SK-N-SH (cell line): ENCODE measurements around the gene HERC5. TPM values are rescaled to one million over a fixed set of nuclear protein-coding genes. Genes with fewer than 3 reads are reported as not detected.
A peak's percentile ranks its signal among the peaks of the same experiment; 100 is the strongest.

Experiments
- CHD2 ChIP-seq: fragments of 150-350 bp; IDR thresholded peaks from 2 replicates; pipeline ENCODE4 v1.6.1; 2018; ENCODE audit warnings: low read length; ENCODE audit not compliant: partially characterized antibody
- FOSL2 ChIP-seq: IDR thresholded peaks from 2 replicates; pipeline ENCODE4 v1.4.0; 2012; ENCODE audit warnings: low read depth, mild to moderate bottlenecking, moderate library complexity, borderline replicate concordance
- FOXJ3 ChIP-seq: sonication (generic); formaldehyde crosslinking; IDR thresholded peaks from 2 replicates; pipeline ENCODE4 v1.5.1; 2020; ENCODE audit warnings: mild to moderate bottlenecking, missing genetic modification reagents
- FOXM1 ChIP-seq: IDR thresholded peaks from 2 replicates; pipeline ENCODE4 v1.4.0; 2012; ENCODE audit warnings: low read depth, mild to moderate bottlenecking
- GABPA ChIP-seq: IDR thresholded peaks from 2 replicates; pipeline ENCODE4 v1.4.0; 2012; ENCODE audit warnings: low read depth, mild to moderate bottlenecking
- JUND ChIP-seq: IDR thresholded peaks from 2 replicates; pipeline ENCODE4 v1.4.0; 2012
- MEF2A ChIP-seq: IDR thresholded peaks from 2 replicates; pipeline ENCODE4 v1.4.0; 2012; ENCODE audit warnings: low read depth, borderline replicate concordance
- MXI1 ChIP-seq: IDR thresholded peaks from 2 replicates; pipeline ENCODE4 v1.6.1; 2012; ENCODE audit warnings: mild to moderate bottlenecking, low read depth, low read length, improper control_type of control experiment
- NRF1 ChIP-seq: IDR thresholded peaks from 2 replicates; pipeline ENCODE4 v1.6.1; 2012; ENCODE audit warnings: low read depth, mild to moderate bottlenecking, low read length
- RAD21 ChIP-seq: IDR thresholded peaks from 2 replicates; pipeline ENCODE4 v1.6.1; 2012; ENCODE audit warnings: mild to moderate bottlenecking, low read length
- RXRA ChIP-seq: IDR thresholded peaks from 2 replicates; pipeline ENCODE4 v1.4.0; 2012; ENCODE audit warnings: low read depth, mild to moderate bottlenecking, borderline replicate concordance
- SIN3A ChIP-seq: IDR thresholded peaks from 2 replicates; pipeline ENCODE4 v1.6.1; 2012; ENCODE audit warnings: low read depth, mild to moderate bottlenecking, low read length, moderate library complexity, borderline replicate concordance
- TEAD4 ChIP-seq: IDR thresholded peaks from 2 replicates; pipeline ENCODE4 v1.4.0; 2012; ENCODE audit warnings: mild to moderate bottlenecking, borderline replicate concordance; ENCODE audit not compliant: insufficient read depth
- polyA plus RNA-seq, 3 experiments: library from polyadenylated mRNA; depleted of rRNA; stranded (reverse); fragments of >200 nt; gene quantifications; 2 replicates each; pipeline ENCODE4 v1.2.3, GENCODE V29; 2012
- TF ChIP-seq, protein P1 (sequence below): IDR thresholded peaks from 2 replicates; pipeline ENCODE4 v1.4.0; 2012; ENCODE audit warnings: low read depth, borderline replicate concordance
- TF ChIP-seq, protein P2 (sequence below): fragments of 200-600 bp; sonication (generic); IDR thresholded peaks from 2 replicates; pipeline ENCODE4 v1.6.1; 2017; ENCODE audit warnings: antibody characterized with exemption, mild to moderate bottlenecking, moderate library complexity
- TF ChIP-seq, protein P3 (sequence below): IDR thresholded peaks from 2 replicates; pipeline ENCODE4 v1.4.0; 2012; ENCODE audit warnings: low read depth, borderline replicate concordance
- TF ChIP-seq, protein P4 (sequence below): IDR thresholded peaks from 2 replicates; pipeline ENCODE4; 2012
- TF ChIP-seq, protein P5 (sequence below): IDR thresholded peaks from 2 replicates; pipeline ENCODE4 v1.4.0; 2012; ENCODE audit warnings: low read depth
- TF ChIP-seq, protein P6 (sequence below): fragments of 150-350 bp; IDR thresholded peaks from 2 replicates; pipeline ENCODE4 v1.6.1; 2016; ENCODE audit warnings: mild to moderate bottlenecking, low read depth, low read length
- TF ChIP-seq, protein P7 (sequence below): fragments of 150-350 bp; IDR thresholded peaks from 2 replicates; pipeline ENCODE4 v1.6.1; 2017; ENCODE audit warnings: antibody characterized with exemption, low read length, low read depth, borderline replicate concordance

The HERC5 gene
- polyA plus RNA-seq, 1 of the 3 experiments (the other 2 are of a cell fraction) = 0.15 TPM

DNA sequence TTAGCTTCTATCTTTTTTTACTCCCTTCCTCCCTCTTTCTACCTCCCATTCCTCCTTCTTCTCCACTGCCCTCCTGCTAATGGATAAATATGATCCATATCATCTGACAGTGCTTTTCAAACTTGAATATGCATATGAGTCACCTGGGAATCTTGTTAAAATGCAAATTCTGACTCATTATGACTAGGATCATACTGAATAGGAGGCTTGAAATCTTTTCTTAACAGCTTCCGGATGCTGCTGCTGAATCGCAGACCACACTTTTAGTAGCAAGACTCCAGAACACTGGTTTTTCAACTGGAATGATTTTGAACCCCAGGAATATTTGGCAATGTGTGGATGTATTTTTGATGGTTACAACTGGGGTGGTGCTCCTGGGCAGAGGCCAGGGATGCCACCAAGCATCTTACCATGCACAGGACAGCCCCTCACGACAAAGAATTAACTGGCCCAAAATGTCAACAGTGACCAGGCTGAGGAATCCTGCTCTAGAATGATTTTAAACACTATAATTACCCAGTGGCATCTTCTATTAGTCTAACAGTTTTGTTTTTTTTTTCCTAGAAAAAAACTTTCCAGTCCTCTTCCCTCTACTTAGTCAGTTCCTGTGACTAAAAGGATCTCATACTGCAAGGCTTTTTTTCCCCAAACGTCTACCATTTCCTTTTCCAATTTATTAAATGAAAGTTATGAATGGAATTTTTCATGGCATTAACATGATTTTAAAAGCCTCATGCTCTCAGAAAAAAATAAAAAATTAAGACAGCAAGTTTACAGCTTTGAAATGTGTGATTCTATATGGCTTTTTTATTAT is 77.2 kb downstream of the HERC5 start (continued):
- TF ChIP-seq, protein P1, sequence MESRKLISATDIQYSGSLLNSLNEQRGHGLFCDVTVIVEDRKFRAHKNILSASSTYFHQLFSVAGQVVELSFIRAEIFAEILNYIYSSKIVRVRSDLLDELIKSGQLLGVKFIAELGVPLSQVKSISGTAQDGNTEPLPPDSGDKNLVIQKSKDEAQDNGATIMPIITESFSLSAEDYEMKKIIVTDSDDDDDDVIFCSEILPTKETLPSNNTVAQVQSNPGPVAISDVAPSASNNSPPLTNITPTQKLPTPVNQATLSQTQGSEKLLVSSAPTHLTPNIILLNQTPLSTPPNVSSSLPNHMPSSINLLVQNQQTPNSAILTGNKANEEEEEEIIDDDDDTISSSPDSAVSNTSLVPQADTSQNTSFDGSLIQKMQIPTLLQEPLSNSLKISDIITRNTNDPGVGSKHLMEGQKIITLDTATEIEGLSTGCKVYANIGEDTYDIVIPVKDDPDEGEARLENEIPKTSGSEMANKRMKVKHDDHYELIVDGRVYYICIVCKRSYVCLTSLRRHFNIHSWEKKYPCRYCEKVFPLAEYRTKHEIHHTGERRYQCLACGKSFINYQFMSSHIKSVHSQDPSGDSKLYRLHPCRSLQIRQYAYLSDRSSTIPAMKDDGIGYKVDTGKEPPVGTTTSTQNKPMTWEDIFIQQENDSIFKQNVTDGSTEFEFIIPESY = no peak
- TF ChIP-seq TEAD4 = peak; percentile 43; the same call in 1 of the 2 replicates
- 0 out of 2 replicates have a peak, but pooled peaks have one; percentile 13 for TF ChIP-seq GABPA
- TF ChIP-seq MXI1 = no peak
- TF ChIP-seq RXRA = peak; percentile 51; the same call in 1 of the 2 replicates
- TF ChIP-seq, protein P2, sequence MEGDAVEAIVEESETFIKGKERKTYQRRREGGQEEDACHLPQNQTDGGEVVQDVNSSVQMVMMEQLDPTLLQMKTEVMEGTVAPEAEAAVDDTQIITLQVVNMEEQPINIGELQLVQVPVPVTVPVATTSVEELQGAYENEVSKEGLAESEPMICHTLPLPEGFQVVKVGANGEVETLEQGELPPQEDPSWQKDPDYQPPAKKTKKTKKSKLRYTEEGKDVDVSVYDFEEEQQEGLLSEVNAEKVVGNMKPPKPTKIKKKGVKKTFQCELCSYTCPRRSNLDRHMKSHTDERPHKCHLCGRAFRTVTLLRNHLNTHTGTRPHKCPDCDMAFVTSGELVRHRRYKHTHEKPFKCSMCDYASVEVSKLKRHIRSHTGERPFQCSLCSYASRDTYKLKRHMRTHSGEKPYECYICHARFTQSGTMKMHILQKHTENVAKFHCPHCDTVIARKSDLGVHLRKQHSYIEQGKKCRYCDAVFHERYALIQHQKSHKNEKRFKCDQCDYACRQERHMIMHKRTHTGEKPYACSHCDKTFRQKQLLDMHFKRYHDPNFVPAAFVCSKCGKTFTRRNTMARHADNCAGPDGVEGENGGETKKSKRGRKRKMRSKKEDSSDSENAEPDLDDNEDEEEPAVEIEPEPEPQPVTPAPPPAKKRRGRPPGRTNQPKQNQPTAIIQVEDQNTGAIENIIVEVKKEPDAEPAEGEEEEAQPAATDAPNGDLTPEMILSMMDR = no peak
- no peak for TF ChIP-seq CHD2
- TF ChIP-seq FOXJ3 (CRISPR knock-in tag) = no peak
- no peak for TF ChIP-seq RAD21
- TF ChIP-seq, protein P3, sequence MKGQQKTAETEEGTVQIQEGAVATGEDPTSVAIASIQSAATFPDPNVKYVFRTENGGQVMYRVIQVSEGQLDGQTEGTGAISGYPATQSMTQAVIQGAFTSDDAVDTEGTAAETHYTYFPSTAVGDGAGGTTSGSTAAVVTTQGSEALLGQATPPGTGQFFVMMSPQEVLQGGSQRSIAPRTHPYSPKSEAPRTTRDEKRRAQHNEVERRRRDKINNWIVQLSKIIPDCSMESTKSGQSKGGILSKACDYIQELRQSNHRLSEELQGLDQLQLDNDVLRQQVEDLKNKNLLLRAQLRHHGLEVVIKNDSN = no peak
- TF ChIP-seq FOSL2 = peak; percentile 98
- TF ChIP-seq, protein P4, sequence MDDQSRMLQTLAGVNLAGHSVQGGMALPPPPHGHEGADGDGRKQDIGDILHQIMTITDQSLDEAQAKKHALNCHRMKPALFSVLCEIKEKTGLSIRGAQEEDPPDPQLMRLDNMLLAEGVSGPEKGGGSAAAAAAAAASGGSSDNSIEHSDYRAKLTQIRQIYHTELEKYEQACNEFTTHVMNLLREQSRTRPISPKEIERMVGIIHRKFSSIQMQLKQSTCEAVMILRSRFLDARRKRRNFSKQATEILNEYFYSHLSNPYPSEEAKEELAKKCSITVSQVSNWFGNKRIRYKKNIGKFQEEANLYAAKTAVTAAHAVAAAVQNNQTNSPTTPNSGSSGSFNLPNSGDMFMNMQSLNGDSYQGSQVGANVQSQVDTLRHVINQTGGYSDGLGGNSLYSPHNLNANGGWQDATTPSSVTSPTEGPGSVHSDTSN = peak; percentile 64
- TF ChIP-seq FOXM1 = peak; percentile 55; the same call in 1 of the 2 replicates
- TF ChIP-seq, protein P5, sequence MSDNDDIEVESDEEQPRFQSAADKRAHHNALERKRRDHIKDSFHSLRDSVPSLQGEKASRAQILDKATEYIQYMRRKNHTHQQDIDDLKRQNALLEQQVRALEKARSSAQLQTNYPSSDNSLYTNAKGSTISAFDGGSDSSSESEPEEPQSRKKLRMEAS = 0 out of 2 replicates have a peak, but pooled peaks have one; percentile 37
- TF ChIP-seq JUND = peak; percentile 91
- TF ChIP-seq, protein P6, sequence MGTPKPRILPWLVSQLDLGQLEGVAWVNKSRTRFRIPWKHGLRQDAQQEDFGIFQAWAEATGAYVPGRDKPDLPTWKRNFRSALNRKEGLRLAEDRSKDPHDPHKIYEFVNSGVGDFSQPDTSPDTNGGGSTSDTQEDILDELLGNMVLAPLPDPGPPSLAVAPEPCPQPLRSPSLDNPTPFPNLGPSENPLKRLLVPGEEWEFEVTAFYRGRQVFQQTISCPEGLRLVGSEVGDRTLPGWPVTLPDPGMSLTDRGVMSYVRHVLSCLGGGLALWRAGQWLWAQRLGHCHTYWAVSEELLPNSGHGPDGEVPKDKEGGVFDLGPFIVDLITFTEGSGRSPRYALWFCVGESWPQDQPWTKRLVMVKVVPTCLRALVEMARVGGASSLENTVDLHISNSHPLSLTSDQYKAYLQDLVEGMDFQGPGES = no peak
- TF ChIP-seq SIN3A = no peak
- TF ChIP-seq, protein P7, sequence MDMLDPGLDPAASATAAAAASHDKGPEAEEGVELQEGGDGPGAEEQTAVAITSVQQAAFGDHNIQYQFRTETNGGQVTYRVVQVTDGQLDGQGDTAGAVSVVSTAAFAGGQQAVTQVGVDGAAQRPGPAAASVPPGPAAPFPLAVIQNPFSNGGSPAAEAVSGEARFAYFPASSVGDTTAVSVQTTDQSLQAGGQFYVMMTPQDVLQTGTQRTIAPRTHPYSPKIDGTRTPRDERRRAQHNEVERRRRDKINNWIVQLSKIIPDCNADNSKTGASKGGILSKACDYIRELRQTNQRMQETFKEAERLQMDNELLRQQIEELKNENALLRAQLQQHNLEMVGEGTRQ = no peak
- TF ChIP-seq MEF2A = no peak
- TF ChIP-seq NRF1 = no peak
